GM23338 (cell line): Measurements from ENCODE around the gene MNX1. TPM values are rescaled to one million over a fixed set of nuclear protein-coding genes. Genes with fewer than 3 reads are reported as not detected.

Experiments
- ATAC-seq: fragments of 200-7000 bp; cut with Tn5 transposase; 3 replicates; pipeline ENCODE4 v1.9.1; 2020
- DNase-seq: peaks from one replicate; pipeline ENCODE4 v3.0.0-alpha.2; 2015; ENCODE audit warnings: low spot score
- H2AFZ ChIP-seq: fragments of 200-600 bp; sonication (generic); 2 replicates; pipeline ENCODE4 v1.8.0; 2016; ENCODE audit warnings: antibody characterized with exemption, mild to moderate bottlenecking, moderate library complexity
- H3F3A ChIP-seq: fragments of 200-600 bp; sonication (generic); replicated peaks from 2 replicates; pipeline ENCODE4 v1.8.0; 2017; ENCODE audit warnings: antibody characterized with exemption, mixed run types, low read depth
- H3K27ac ChIP-seq: fragments of 200-600 bp; sonication (generic); 2 replicates; pipeline ENCODE4 v1.6.1; 2016; ENCODE audit warnings: low read depth
- H3K27me3 ChIP-seq: fragments of 200-600 bp; sonication (generic); 2 replicates; pipeline ENCODE4 v1.8.0; 2016; ENCODE audit warnings: mild to moderate bottlenecking, mixed run types, moderate library complexity; ENCODE audit not compliant: insufficient read depth
- H3K36me3 ChIP-seq: fragments of 200-600 bp; sonication (generic); 2 replicates; pipeline ENCODE4 v1.8.0; 2016; ENCODE audit warnings: mild to moderate bottlenecking; ENCODE audit not compliant: insufficient read depth
- H3K4me1 ChIP-seq: fragments of 200-600 bp; sonication (generic); 2 replicates; pipeline ENCODE4 v1.8.0; 2016; ENCODE audit warnings: mild to moderate bottlenecking, moderate library complexity; ENCODE audit not compliant: insufficient read depth
- H3K4me2 ChIP-seq: fragments of 200-600 bp; sonication (generic); 2 replicates; pipeline ENCODE4 v1.7.1; 2017; ENCODE audit warnings: mixed run types
- H3K4me3 ChIP-seq: fragments of 200-600 bp; sonication (generic); 2 replicates; pipeline ENCODE4 v1.6.1; 2016; ENCODE audit warnings: mixed run types
- H3K79me2 ChIP-seq: fragments of 200-600 bp; sonication (generic); replicated peaks from 2 replicates; pipeline ENCODE4 v1.8.0; 2017; ENCODE audit warnings: mild to moderate bottlenecking; ENCODE audit not compliant: insufficient read depth
- H3K9me2 ChIP-seq: fragments of 200-600 bp; sonication (generic); 2 replicates; pipeline ENCODE4 v1.8.0; 2017; ENCODE audit not compliant: insufficient read depth
- H4K20me1 ChIP-seq: fragments of 200-600 bp; sonication (generic); replicated peaks from 2 replicates; pipeline ENCODE4 v1.8.0; 2017; ENCODE audit warnings: mild to moderate bottlenecking; ENCODE audit not compliant: insufficient read depth
- H3K27ac Mint-ChIP-seq: 2 replicates; pipeline ENCODE4 v1.8.0; 2020; ENCODE audit warnings: inconsistent platforms, mild to moderate bottlenecking, moderate library complexity, mixed read lengths
- H3K27me3 Mint-ChIP-seq: 3 replicates; pipeline ENCODE4 v1.8.0; 2022; ENCODE audit warnings: low read depth, mild to moderate bottlenecking, moderate library complexity, mixed read lengths, inconsistent platforms; ENCODE audit not compliant: insufficient read depth, poor library complexity
- H3K36me3 Mint-ChIP-seq: 3 replicates; pipeline ENCODE4 v1.8.0; 2021; ENCODE audit warnings: low read depth, mild to moderate bottlenecking, inconsistent platforms, moderate library complexity, mixed read lengths
- H3K4me1 Mint-ChIP-seq: 3 replicates; pipeline ENCODE4 v1.8.0; 2020; ENCODE audit warnings: mild to moderate bottlenecking, inconsistent platforms, mixed read lengths
- H3K4me3 Mint-ChIP-seq: 3 replicates; pipeline ENCODE4 v1.8.0; 2021; ENCODE audit warnings: moderate library complexity, mild to moderate bottlenecking, inconsistent platforms, mixed read lengths
- H3K9me3 Mint-ChIP-seq: 3 replicates; pipeline ENCODE4 v1.8.0; 2020; ENCODE audit warnings: moderate library complexity, mild to moderate bottlenecking, inconsistent platforms, mixed read lengths
- CREB1 ChIP-seq: fragments of 250-450 bp; sonication (Bioruptor Pico); IDR thresholded peaks from 2 replicates; pipeline ENCODE4 v1.5.0; 2020; ENCODE audit warnings: low read depth, mild to moderate bottlenecking, moderate library complexity
- CTCF ChIP-seq, 2 experiments: fragments of 200-600 bp in 1 of 2; sonication (generic) in 1 of 2; conservative IDR thresholded peaks; 2 replicates each; pipeline versions ENCODE4 v1.5.1 to v1.6.1; 2016 to 2017; ENCODE audit warnings: antibody characterized with exemption in 2 of 2, low read depth in 2 of 2, mild to moderate bottlenecking in 2 of 2, moderate library complexity in 1 of 2
- ETS1 ChIP-seq: IDR thresholded peaks from 2 replicates; pipeline ENCODE4 v1.6.1; 2016; ENCODE audit warnings: antibody characterized with exemption
- EZH2 ChIP-seq: fragments of 200-600 bp; sonication (generic); IDR thresholded peaks from one replicate; pipeline ENCODE4 v1.8.0; 2017; ENCODE audit warnings: antibody characterized with exemption, mild to moderate bottlenecking, low read depth; ENCODE audit not compliant: unreplicated experiment
- EZH2phosphoT487 ChIP-seq: fragments of 200-600 bp; sonication (generic); IDR thresholded peaks from one replicate; pipeline ENCODE4 v1.8.1; 2018; ENCODE audit warnings: antibody characterized with exemption; ENCODE audit not compliant: unreplicated experiment
- JUNB ChIP-seq: IDR thresholded peaks from one replicate; pipeline ENCODE4 v1.6.1; 2016; ENCODE audit warnings: antibody characterized with exemption; ENCODE audit not compliant: unreplicated experiment
- NANOG ChIP-seq: IDR thresholded peaks from 2 replicates; pipeline ENCODE4 v1.6.1; 2016; ENCODE audit warnings: antibody characterized with exemption, borderline replicate concordance
- POLR2AphosphoS5 ChIP-seq: IDR thresholded peaks from 2 replicates; pipeline ENCODE4 v1.6.1; 2016; ENCODE audit warnings: antibody characterized with exemption, low read depth
- REST ChIP-seq: IDR thresholded peaks from one replicate; pipeline ENCODE4 v1.6.1; 2018; ENCODE audit warnings: antibody characterized with exemption; ENCODE audit not compliant: unreplicated experiment
- STAT1 ChIP-seq: IDR thresholded peaks from one replicate; pipeline ENCODE4 v1.6.1; 2016; ENCODE audit warnings: antibody characterized with exemption; ENCODE audit not compliant: unreplicated experiment
- ZNF114 ChIP-seq: fragments of 250-450 bp; sonication (Bioruptor Pico); IDR thresholded peaks from 2 replicates; pipeline ENCODE4 v1.5.0; 2020; ENCODE audit warnings: mild to moderate bottlenecking, moderate library complexity
- ZNF331 ChIP-seq: fragments of 250-450 bp; sonication (Bioruptor Pico); IDR thresholded peaks from 2 replicates; pipeline ENCODE4 v1.5.0; 2020; ENCODE audit warnings: low read depth, mild to moderate bottlenecking, moderate library complexity
- ZNF462 ChIP-seq: fragments of 250-450 bp; sonication (Bioruptor Pico); IDR thresholded peaks from 2 replicates; pipeline ENCODE4 v1.5.0; 2020; ENCODE audit warnings: mild to moderate bottlenecking, moderate library complexity
- polyA plus RNA-seq: library from polyadenylated mRNA; unstranded; fragments of >200 nt; fragmentation: Nextera tagmentation; extraction: Ambion mirVana; gene quantifications from 2 replicates; pipeline ENCODE4 v1.2.1, GENCODE V29; 2016
- total RNA-seq: library from RNA; depleted of rRNA; stranded (reverse); fragments of >200 nt; shearing (Covaris generic); gene quantifications from 2 replicates; pipeline ENCODE4 v1.2.3, GENCODE V29; 2014

Gene MNX1
- total and polyA plus RNA-seq, 2 experiments from 2014 or later = 0.14 to 0.24 TPM

- H3K27me3 ChIP-seq = no peaks in the 10 kb centered on the region
- Mint-ChIP-seq H3K36me3 (no peaks in the 10 kb centered on the region; the same call in 2 of the 3 replicates), H3K27ac (no peak overlapping the region)
Measured at GRCh38 chr7:157058068-157058467, 47.6 kb upstream of the MNX1 start.

More at GRCh38 chr7:157058068-157058467, 47.6 kb upstream of the MNX1 start:
- ATAC-seq (no peak), DNase-seq (no peak)
- Histone ChIP-seq H3K4me2 (no peak overlapping the region), H3K36me3 (no peaks in the 10 kb centered on the region), H2AFZ (no peak overlapping the region), H4K20me1 (no peaks in the 10 kb centered on the region), H3F3A (no peaks in the 10 kb centered on the region), H3K9me2 (peaks cover 10% of the 10 kb centered on the region; the same call in 1 of the 2 replicates), H3K27ac (no peak overlapping the region), H3K4me1 (no peaks in the 10 kb centered on the region), H3K4me3 (no peak overlapping the region), H3K79me2 (no peaks in the 10 kb centered on the region)
- Mint-ChIP-seq H3K9me3 (peaks cover 3% of the 10 kb centered on the region; the same call in 2 of the 3 replicates), H3K4me1 (no peaks in the 10 kb centered on the region), H3K4me3 (no peak overlapping the region), H3K27me3 (no peaks in the 10 kb centered on the region)
- TF ChIP-seq ETS1 (no peak), NANOG (no peak), EZH2phosphoT487 (no peak), ZNF114 (no peak), STAT1 (no peak), JUNB (no peak), ZNF331 (no peak), POLR2AphosphoS5 (no peak), REST (no peak), ZNF462 (CRISPR knock-in tag) (no peak), CREB1 (CRISPR knock-in tag) (no peak), EZH2 (no peak), CTCF (conservative IDR thresholded peaks at IDR 0.05; ENCODE audit: low read depth in 2 of 2) (no peak)
